Cardiac fibroblast (primary cell): ENCODE results near the gene SERPINA1.

Source experiments
- DNase-seq, 2 donors: peaks; one replicate each; pipeline versions ENCODE4 v3.0.0 to v3.0.0-alpha.2; 2010; ENCODE audit warnings: low read depth in 2 of 2
- H3K4me3 ChIP-seq, 2 donors: replicated peaks in 1 of 2; 1 replicate in 1 of 2; 2 replicates in 1 of 2; pipeline ENCODE4 v1.5.1; 2011; ENCODE audit warnings: low read depth in 2 of 2, low read length in 2 of 2, mild to moderate bottlenecking in 2 of 2, moderate library complexity in 1 of 2
- TF ChIP-seq, protein P1 (sequence below): IDR thresholded peaks from one replicate; pipeline ENCODE4 v1.5.1; 2011; ENCODE audit warnings: low read depth, mild to moderate bottlenecking, low read length, inconsistent platforms

The SERPINA1 gene

GRCh38 chr14:94379291-94380224 is 8.8 kb downstream of the SERPINA1 start:
- H3K4me3 ChIP-seq: no peak overlapping the region
- DNase-seq: no peak
- TF ChIP-seq, protein P1, sequence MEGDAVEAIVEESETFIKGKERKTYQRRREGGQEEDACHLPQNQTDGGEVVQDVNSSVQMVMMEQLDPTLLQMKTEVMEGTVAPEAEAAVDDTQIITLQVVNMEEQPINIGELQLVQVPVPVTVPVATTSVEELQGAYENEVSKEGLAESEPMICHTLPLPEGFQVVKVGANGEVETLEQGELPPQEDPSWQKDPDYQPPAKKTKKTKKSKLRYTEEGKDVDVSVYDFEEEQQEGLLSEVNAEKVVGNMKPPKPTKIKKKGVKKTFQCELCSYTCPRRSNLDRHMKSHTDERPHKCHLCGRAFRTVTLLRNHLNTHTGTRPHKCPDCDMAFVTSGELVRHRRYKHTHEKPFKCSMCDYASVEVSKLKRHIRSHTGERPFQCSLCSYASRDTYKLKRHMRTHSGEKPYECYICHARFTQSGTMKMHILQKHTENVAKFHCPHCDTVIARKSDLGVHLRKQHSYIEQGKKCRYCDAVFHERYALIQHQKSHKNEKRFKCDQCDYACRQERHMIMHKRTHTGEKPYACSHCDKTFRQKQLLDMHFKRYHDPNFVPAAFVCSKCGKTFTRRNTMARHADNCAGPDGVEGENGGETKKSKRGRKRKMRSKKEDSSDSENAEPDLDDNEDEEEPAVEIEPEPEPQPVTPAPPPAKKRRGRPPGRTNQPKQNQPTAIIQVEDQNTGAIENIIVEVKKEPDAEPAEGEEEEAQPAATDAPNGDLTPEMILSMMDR: no peak

DNA sequence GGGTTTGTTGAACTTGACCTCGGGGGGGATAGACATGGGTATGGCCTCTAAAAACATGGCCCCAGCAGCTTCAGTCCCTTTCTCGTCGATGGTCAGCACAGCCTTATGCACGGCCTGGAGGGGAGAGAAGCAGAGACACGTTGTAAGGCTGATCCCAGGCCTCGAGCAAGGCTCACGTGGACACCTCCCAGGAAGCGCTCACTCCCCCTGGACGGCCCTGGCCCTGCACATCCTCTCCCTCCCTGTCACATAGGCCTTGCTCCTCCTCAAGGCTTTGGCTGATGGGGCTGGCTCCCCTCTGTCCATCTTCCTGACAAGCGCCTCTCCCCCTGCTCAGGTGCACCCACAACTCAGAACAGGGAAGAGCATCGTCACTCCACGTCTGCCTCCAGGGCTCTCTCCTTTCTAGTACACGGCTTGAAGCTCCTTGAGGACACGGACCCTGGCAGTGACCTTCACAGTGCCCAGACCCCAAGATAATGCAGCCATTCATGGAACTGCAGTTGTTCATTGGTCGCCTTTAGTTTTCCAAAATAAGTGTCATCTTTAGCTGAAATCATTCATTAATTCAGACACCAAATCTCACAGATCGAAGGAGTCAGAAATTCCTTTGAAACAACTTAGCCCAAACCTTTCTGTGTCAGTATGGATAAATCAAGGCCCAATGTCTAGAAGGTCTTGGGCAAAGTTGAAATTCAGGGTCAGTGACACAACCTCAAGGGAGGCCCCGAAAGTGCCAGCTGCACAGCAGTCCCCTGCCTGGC is 9.7 kb downstream of the SERPINA1 start:
- H3K4me3 ChIP-seq: no peak overlapping the region
- TF ChIP-seq, protein P1: no peak
- no peak for DNase-seq

- TF ChIP-seq, protein P1: no peak
- no peak for DNase-seq
- H3K4me3 ChIP-seq: no peak overlapping the region
Measured at GRCh38 chr14:94377866-94378470, 10.4 kb downstream of the SERPINA1 start.

DNA sequence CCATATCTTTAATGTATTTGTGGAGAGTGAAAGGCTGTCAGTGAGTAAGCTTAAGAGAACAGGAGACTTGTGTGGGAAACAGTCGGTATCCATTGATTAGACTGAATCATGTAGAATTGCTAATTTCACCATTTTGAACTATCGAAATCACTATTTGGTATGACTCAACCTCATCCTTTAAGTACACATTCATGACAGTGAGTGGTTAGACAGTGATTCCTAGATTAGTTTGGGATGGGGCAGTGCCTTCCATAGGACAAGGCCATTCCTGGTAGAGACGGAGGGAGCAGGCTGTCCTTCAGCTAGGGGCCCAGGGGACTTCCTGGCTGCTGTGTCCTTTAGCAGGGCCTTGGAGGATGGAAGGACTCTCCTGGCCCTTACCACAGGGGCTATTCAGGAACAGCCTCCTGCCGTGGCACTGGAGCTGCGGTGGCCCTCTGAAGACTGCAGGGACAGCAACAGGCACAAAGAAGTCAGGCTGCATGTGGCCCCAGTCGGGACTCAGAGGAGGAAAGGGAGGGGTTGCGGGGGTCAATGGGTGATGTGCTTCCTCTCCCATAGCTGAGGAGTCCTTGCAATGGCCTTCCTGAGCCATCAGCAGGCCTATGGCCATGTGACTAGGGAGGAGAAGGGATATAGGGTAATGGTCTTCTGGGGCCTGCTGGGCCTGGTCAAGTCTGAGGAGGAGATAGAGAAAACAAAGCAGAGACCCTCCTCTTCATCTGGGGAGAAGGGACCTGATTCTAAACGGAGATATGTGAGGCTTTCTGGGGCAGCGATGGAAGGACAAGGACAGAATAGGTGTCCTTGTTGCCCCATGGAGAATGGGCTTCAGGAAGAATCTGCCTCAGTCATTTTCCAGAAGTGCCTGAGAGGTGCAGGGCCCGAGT is 11.2 kb downstream of the SERPINA1 start:
- no peak for DNase-seq
- TF ChIP-seq, protein P1: no peak

DNA sequence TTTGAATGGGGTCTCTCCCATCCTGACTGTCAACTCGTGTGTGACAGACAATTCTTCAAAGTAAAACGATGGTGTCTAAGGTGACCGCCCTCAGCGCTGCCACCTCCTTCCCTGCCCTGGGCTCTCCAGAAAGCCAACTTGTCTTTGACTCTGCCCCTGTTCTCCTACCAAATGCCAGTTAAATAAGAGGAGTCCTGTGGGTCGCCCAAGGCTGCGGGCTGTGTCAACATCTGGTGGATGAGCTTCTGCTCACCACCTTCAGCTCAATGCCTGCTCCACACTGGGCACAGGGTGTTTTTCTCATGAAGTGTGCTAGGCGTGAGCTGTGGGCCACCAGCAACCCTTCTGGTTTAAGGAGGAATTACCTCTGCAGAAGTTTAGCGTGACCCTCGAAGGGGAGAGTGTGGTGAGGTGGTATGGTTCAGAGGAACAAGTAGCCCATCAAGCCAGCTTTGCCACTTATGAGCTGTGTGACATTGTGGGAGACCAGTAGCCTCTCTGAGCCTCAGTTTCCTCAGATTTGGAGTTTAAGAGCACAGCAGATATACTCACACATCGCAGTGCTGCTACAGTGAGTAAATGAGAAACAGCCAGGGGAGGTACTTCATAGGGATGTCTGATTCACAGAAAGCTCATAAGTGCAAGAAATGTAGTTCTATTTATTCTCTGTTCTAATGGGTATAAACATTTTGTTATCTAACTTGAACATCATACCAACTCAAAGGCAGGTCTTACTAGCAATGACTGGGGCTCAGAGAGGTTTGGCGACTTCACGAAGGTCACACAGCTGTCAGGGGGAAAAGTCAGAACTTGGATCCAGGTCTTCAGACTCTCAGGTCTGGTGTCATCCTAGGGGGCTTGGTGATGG is 12.1 kb downstream of the SERPINA1 start:
- no peak for DNase-seq
- H3K4me3 ChIP-seq: no peak overlapping the region
- TF ChIP-seq, protein P1: no peak

More for the DNA sequence above, 11.2 kb downstream of the SERPINA1 start:
- no peak overlapping the region for H3K4me3 ChIP-seq
